Stimulated activated CD8-positive, alpha-beta memory T cell treated with anti-CD3 and anti-CD28 coated beads, Interleukin-15, amount 100 ng/mL, for 48 hours (primary cell): ENCODE data around the gene FAM118B.

ENCODE experiments used
- DNase-seq, 2 donors: peaks; one replicate each; pipeline ENCODE4 v3.0.0-alpha.2; 2020; ENCODE audit warnings: low read depth in 2 of 2

FAM118B gene

GRCh38 chr11:126211236-126212088, at the start of gene FAM118B, which contains the start of gene RPUSD4:
FAM118B (plus strand) TSS chr11:126211782; CDS start chr11:126235002, 23,220 bp downstream.
RPUSD4 (minus strand) TSS chr11:126211650; CDS start chr11:126211638, 12 bp downstream.
- peak; percentile 98 for DNase-seq

DNA sequence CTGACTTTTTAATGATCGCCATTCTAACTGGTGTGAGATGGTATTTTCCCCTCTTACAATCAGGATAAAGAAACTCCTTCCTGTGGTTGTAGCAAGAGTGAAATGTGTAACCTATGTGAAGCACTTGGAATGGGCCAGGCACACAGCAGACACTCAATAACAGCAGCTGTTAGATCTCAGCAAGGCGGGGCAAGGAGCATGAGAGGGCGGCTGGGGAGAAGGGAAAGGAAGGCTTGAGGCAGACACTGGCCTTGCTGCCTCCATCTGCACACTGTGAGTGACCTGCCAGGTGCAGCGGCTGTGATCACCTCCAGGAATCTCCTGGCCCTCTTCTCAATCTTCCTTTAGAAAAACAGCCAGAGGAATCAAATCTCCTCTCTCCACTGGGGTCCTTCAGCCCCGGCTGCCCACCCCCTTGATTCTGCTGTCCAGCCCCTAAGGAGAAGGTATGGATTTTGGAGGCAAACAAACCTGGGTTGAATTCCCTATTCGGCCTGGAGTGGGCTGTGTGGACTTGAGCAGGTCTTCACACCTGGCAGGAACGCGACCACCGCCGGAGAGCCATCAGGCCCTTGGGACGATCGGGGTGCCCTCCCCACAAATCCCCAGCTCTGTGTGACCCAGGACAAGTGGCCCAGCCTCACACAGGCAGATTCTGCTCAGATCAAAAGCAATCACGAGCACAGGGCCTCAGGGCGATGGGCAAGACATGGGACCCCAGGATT, 49.1 kb upstream of the FAM118B start:
- DNase-seq = no peak

DNA sequence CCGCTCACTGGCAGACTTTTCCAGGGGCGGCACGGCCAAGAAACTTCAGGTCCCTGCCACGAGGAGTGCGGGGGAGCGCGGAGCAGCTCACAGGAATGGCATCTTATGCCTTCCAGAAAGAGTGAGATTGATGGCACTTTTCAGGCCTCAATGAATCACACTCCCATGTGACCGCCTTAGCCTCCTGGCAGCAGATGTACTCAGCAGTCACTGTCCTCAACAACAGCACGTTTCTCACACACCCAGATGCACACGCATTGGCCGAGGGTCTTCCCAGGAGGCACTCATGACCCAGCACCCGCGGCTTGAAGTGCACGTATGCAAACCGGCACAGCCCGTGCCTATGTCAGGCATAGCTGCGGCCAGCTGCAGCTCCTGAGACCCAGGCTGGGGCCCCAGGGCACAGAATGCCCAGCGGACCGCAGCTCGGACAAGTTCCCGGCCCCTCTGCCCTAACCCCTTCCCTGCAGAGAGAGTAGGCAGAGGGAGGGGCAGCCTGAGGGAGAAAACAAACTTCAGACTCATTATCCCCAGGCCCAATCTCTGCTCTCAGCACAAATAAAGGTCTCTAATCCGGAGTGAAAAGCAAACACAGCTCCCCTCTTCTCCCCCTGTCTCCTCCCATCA, 48.4 kb upstream of the FAM118B start:
- DNase-seq = no peak

DNA sequence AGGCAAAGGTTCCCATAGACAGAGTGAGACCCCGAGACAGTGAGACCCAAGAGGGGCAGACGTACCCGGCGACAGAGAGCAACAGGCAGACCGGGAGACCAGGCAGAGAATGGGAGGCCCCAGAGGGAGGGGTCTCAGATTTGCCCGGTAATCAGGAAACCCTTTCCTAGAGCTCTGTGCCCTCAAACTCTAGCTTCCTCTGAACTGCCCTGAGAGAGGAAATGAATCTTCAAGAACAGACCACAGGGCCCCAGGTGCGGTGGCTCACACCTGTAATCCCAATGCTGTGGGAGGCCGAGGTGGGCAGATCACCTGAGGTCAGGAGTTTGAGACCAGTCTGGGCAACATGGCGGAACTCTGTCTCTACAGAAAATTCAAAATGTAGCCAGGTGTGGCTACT, 47.8 kb upstream of the FAM118B start:
- DNase-seq = no peak

DNA sequence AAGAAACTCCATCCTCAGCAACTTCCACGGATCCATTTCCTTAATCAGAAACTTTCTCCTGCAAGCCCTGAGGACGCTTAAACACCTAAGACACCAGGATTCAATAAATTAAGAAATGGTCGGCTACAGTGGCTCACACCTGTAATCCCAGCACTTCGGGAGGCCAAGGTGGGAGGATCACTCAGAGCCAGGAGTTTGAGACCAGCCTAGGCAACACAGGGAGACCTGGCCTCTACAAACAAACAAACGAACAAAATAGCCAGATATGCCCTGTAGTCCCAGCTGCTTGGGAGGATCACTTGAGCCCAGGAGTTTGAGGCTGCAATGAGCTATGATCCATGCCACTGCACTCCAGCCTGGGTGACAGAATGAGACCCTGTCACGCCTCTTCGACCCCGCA, 46.8 kb upstream of the FAM118B start:
- no peak for DNase-seq

DNA sequence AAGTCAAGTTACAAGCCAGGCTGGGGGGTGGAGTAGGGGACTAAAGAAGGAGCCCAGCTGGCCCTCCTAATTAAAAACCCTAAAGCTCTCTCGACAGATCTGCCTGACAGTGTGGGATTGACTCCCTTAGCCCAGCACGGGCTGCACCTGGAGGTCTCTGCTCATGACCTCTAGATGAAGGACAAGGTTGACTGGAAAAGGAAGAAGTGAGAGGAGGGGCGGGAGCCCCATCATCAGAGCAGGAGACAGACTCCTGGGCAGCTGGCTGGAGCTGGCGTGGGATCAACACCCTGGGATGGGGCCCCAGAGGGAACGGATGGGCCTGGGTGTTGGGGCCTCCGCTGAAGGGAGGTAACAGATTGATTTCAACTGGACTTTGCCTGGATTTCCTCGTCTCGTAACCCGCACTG, 46.3 kb upstream of the FAM118B start:
- no peak for DNase-seq

GRCh38 chr11:126165757-126166156, 45.8 kb upstream of the FAM118B start:
- no peak for DNase-seq

DNA sequence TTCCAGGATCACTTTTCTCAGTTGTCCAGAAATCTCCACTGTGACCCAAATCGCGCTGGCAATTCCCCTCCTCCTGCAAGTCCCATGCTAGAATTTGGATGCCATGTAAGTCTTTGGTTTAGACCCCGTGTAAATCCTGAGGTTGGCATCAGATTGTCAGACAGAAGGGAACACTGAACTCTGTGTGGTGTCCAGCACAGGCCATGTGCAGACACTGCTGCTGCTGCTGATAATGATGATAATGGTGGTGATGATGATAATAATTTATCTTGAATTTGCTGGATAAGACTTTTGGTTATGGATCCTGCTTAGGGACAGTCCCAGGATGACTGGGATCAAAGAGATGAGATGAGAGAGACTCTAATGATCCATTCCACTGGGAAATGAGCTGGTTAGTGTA, 45.2 kb upstream of the FAM118B start:
- DNase-seq = no peak

GRCh38 chr11:126167488-126167887, 44.1 kb upstream of the FAM118B start:
- DNase-seq = no peak

GRCh38 chr11:126169291-126169690, 42.3 kb upstream of the FAM118B start:
- DNase-seq = no peak

GRCh38 chr11:126172596-126173038, 39.0 kb upstream of the FAM118B start:
- DNase-seq = no peak

DNA sequence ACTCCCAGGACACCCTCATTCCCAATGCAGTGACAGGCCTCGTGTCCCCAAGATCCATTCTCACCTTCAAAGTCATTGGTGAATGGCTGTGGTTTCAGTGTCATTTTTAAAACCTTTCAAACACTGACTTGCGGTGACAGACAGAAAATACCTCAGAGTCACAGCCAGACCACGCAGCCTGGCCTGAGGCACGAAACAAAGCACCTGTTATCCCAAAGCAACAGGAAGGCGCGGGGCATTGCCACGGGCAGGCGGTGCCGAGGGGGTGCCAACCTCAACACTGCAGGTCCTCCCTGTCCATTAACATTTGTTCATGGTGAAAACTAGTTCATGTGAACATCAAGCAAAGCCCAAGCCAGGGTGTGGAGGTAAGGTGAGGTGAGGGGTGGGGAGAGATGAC, 38.3 kb upstream of the FAM118B start:
- DNase-seq = no peak

- no peak for DNase-seq
Observed at GRCh38 chr11:126174816-126175215, 36.8 kb upstream of the FAM118B start.

DNA sequence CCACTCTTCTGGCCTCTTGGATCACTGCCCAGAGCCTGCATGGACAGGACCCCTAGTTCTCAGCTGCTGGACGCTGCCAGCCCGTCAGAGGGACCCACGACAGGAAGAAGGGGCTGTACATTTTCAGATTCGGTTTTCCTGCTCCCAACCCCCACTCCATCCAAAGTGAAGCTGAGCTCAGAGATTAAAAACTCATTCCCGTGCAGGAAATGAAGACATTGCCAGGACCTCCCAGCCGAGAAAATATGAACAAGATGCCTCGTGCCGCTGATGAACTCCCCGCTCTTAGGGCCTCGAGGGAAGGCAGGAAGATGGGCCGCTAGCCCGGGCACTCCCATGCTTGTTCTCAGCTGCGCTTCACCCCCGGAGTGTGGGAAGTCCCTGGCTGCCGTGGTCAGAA, 36.2 kb upstream of the FAM118B start:
- no peak for DNase-seq

DNA sequence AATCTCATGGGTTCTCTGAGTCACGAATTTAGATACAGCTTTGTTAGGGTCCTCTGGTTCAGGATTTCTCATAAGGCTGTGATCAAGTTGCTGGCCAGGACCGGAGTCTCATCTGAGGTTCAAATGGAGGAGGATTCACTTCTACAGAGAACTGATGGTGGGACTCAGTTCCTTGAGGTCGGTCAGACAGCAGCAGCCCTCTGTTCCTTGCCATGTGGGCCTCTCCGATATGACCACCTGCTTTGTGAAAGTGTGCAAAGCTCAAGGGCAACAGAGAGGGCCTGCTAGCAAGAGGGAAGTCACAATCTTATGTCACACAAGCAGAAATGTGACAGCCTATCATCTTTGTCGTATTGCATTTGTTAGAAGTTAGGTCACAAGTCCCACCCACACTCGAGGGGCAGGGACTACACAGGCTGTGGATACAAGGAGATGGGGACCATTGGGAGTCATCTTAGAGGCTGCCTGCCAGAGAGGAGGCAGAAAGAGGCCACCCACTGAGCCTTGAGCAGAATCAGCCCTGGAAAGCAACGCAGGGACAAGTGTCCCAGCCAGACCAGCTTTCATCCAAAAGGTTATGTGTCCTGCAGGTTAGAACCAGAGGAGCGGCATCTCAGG, 34.6 kb upstream of the FAM118B start:
- no peak for DNase-seq

GRCh38 chr11:126181939-126182730, 29.4 kb upstream of the FAM118B start:
- no peak for DNase-seq

DNA sequence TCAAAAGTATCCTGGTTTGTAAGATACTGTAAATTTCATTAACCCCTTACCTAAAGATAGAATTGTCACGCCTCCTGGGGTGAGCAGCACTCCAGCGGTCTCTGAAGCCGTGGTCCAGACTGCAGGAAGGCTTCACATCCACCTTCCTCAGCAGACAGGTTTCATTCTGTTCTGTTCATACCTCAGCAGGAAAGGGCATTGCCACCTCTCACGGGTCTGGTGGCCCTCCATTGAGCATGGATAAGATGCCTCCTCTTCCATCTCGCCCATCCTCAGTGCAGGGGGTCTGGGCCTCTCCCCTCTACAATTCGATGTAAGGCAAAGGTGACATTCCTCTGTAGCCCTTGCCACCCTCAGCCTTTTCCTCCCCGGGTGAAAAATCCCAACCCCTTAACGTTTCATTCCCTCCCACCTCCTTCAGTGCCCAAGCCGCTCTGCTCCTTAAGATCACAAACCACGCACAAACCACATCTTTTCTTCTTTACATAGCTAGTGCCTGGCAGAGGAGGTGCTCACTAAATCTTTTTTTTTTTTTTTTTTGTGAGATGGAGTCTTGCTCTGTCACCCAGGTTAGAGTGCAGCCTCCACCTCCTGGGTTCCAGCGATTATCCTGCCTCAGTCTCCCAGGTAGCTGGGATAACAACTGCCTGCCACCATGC, 28.7 kb upstream of the FAM118B start:
- no peak for DNase-seq

- no peak for DNase-seq
Observed at GRCh38 chr11:126185259-126186024, 26.1 kb upstream of the FAM118B start.

- no peak for DNase-seq
Observed at GRCh38 chr11:126186025-126186698, 25.4 kb upstream of the FAM118B start.
